Heart left ventricle (tissue), 16 donors: Measurements from ENCODE around the gene FCHSD2. TPM values are rescaled to one million over a fixed set of nuclear protein-coding genes. Genes with fewer than 3 reads are reported as not detected.

Experiments
- ATAC-seq, 4 donors: fragments of 200-7000 bp; cut with Tn5 transposase; one replicate each; pipeline ENCODE4 v1.9.1; 2020 to 2022; ENCODE audit warnings: moderate library complexity in 4 of 4, mild to moderate bottlenecking in 3 of 4, moderate number of reproducible peaks in 1 of 4
- DNase-seq, 5 donors: peaks; one replicate each; pipeline ENCODE4 v3.0.0-alpha.2; 2020
- H3K27ac ChIP-seq, 12 donors: fragments of 200-600 bp; sonication (generic) in 4 of 12; one replicate each; pipeline versions ENCODE4 v1.5.0 to v1.8.0; 2016 to 2022; ENCODE audit warnings: mild to moderate bottlenecking in 2 of 12
- H3K27me3 ChIP-seq, 9 donors: fragments of 200-600 bp; sonication (generic) in 2 of 9; one replicate each; pipeline versions ENCODE4 v1.5.1 to v1.8.0; 2016 to 2022; ENCODE audit warnings: mild to moderate bottlenecking in 3 of 9
- H3K36me3 ChIP-seq, 9 donors: fragments of 200-600 bp; sonication (generic) in 2 of 9; one replicate each; pipeline versions ENCODE4 v1.5.0 to v1.8.0; 2018 to 2022; ENCODE audit warnings: mild to moderate bottlenecking in 2 of 9
- H3K4me1 ChIP-seq, 12 donors: fragments of 200-600 bp; sonication (generic) in 4 of 12; one replicate each; pipeline versions ENCODE4 v1.5.0 to v1.8.0; 2016 to 2022; ENCODE audit warnings: mild to moderate bottlenecking in 3 of 12
- H3K4me3 ChIP-seq, 12 donors: fragments of 200-600 bp; sonication (generic) in 4 of 12; one replicate each; pipeline versions ENCODE4 v1.5.0 to v1.8.0; 2017 to 2022; ENCODE audit warnings: mild to moderate bottlenecking in 9 of 12, moderate library complexity in 4 of 12
- H3K9me3 ChIP-seq, 12 donors: fragments of 200-600 bp; sonication (generic) in 4 of 12; one replicate each; pipeline versions ENCODE4 v1.5.0 to v1.8.0; 2016 to 2022; ENCODE audit warnings: mild to moderate bottlenecking in 1 of 12
- CTCF ChIP-seq, 12 donors: fragments of 200-600 bp; sonication (generic) in 4 of 12; IDR thresholded peaks; one replicate each; pipeline versions ENCODE4 v1.5.0 to v1.8.0; 2018 to 2022; ENCODE audit warnings: antibody characterized with exemption in 12 of 12, mild to moderate bottlenecking in 5 of 12
- POLR2A ChIP-seq, 2 donors: fragments of 450-650 bp; IDR thresholded peaks; one replicate each; pipeline ENCODE4 v1.6.1; 2017; ENCODE audit warnings: antibody characterized with exemption in 2 of 2, mild to moderate bottlenecking in 2 of 2, moderate library complexity in 2 of 2
- WGBS, 4 donors: extraction: QIAGEN DNeasy Blood & Tissue Kit in 2 of 4; methylation state at CpG; one replicate each; pipeline versions ENCODE4 v1.1.5 to v1.1.7; 2013 to 2018; 5-methylcytosine and 5-hydroxymethylcytosine counted together
- intact Hi-C, 10 donors: fragments of 100-400 bp; cut with DNase I; formaldehyde crosslinking; loops; one replicate each; pipeline versions ENCODE4 v1.11.1 to v1.14.2; 2022
- polyA plus RNA-seq, 2 donors: library from polyadenylated mRNA; stranded (reverse); fragments of 200-250 nt; gene quantifications; one replicate each; pipeline ENCODE4 v1.2.3, GENCODE V29; 2013
- total RNA-seq, 9 donors: library from RNA; depleted of rRNA in 2 of 9; stranded (reverse); fragments of >200 nt in 2 of 9; fragmentation: NEBNext Ultra II Directional in 3 of 9; extraction: Animal tissue kit (Norgen Biotek cat#: 25700) in 3 of 9; gene quantifications; one replicate each; pipeline versions ENCODE4 v1.1.0 to v1.2.4, GENCODE V29; 2016 to 2023
- donor health status: ischemic (EF 13 %, LVEDD 7.1; RV severe dilation, severe dysfunction).
- donor health status: healthy with polysubstance abuse.
- donor health status: DM: no; HTN: yes; CAD: no.
- donor health status: DM: no; HTN: no; CAD: no.
- donor health status: ischemic (EF 25% LVEDD 6.9; RV normal size, moderate dysfunction).
- donor health status: ischemic (EF 25% LVEDD 5.7; RV mildly dilated, moderate dysfunction).
- donor health status: healthy.
- donor health status: DM: yes; HTN: yes; CAD: no.
- donor health status: ischemic (EF 35%, LVEDD 5.7; RV mildly dilated, moderate dysfunction).
- donor health status: nonischemic (EF 11% LVEDD 7.7; RV severe dilation, severe dysfunction).
- donor health status: DM: yes; HTN: yes; CAD: no.
- donor health status: PGD.
- donor health status: ischemic (EF 29% LVEDD 5.4; RV normal size, mild dysfunction).
- donor health status: nonischemic (EF 23%, LVEDD 6.1; RV moderate dilation, normal function).

FCHSD2 gene
- total and polyA plus RNA-seq, 11 donors = 9.9 to 61.1 (median 39.0) TPM

- no peak for TF ChIP-seq CTCF (IDR thresholded peaks at IDR 0.05)
- no peak for TF ChIP-seq POLR2A (IDR thresholded peaks at IDR 0.05)
- no peak for DNase-seq
- intact Hi-C loops = no loop called here
- no peak for ATAC-seq
- Histone ChIP-seq H3K4me1 (peaks cover 0 to 14% (median 0%) of the 10 kb centered on the region in 12 donors), H3K9me3 (peaks cover 0 to 8% (median 0%) of the 10 kb centered on the region in 12 donors), H3K36me3 (peaks cover 0 to 4% (median 0%) of the 10 kb centered on the region in 9 donors), H3K27me3 (no peaks in the 10 kb centered on the region), H3K4me3 (no peak overlapping the region), H3K27ac (no peak overlapping the region)
- WGBS, 4 donors = 93 to 97% (median 94%) methylated on average over 1 of the region's 1 CpG
Observed at GRCh38 chr11:72947229-72947628, 194.9 kb downstream of the FCHSD2 start.

GRCh38 chr11:72943664-72944063 lies 198.5 kb downstream of the FCHSD2 start:
- no peak for TF ChIP-seq POLR2A (IDR thresholded peaks at IDR 0.05)
- no peak for TF ChIP-seq CTCF (IDR thresholded peaks at IDR 0.05)
- peaks cover 0 to 8% (median 0%) of the 10 kb centered on the region in 12 donors for H3K9me3 ChIP-seq
- H3K4me3 ChIP-seq = no peak overlapping the region
- DNase-seq (no peak), ATAC-seq (no peak)
- H3K36me3 ChIP-seq = peaks cover 0 to 4% (median 0%) of the 10 kb centered on the region in 9 donors
- H3K27me3 ChIP-seq = no peaks in the 10 kb centered on the region
- peaks cover 0 to 24% (median 12%) of the 10 kb centered on the region in 12 donors for H3K4me1 ChIP-seq
- H3K27ac ChIP-seq = no peak overlapping the region
- intact Hi-C loops = no loop called here
- WGBS, 4 donors = 30 to 58% (median 41%) methylated on average over 1 of the region's 1 CpG

GRCh38 chr11:72940417-72940816 lies 201.7 kb downstream of the FCHSD2 start:
- Histone ChIP-seq H3K9me3 (no peaks in the 10 kb centered on the region), H3K4me3 (no peak overlapping the region), H3K27me3 (no peaks in the 10 kb centered on the region), H3K27ac (peak overlapping the region in 6 of 12 donors; percentile 6 to 73 (median 29)), H3K36me3 (peaks cover 0 to 4% (median 0%) of the 10 kb centered on the region in 9 donors), H3K4me1 (peaks cover 0 to 52% (median 33%) of the 10 kb centered on the region in 12 donors)
- intact Hi-C loops = no loop called here
- ATAC-seq (peak; percentile 39 to 70 (median 57)), DNase-seq (peak in 3 of 5 donors; percentile 28 to 59 (median 43))
- TF ChIP-seq POLR2A (IDR thresholded peaks at IDR 0.05) (no peak), CTCF (IDR thresholded peaks at IDR 0.05) (no peak)
- 48 to 71% (median 64%) methylated on average over 9 of the region's 9 CpGs for WGBS, 4 donors

- ATAC-seq (peak in 2 of 4 donors; percentile 41 to 53), DNase-seq (no peak)
- Histone ChIP-seq H3K27ac (peak overlapping the region in 4 of 12 donors; percentile 25 to 73 (median 50)), H3K36me3 (peaks cover 0 to 4% (median 0%) of the 10 kb centered on the region in 9 donors), H3K4me3 (no peak overlapping the region), H3K4me1 (peaks cover 0 to 60% (median 36%) of the 10 kb centered on the region in 12 donors), H3K9me3 (no peaks in the 10 kb centered on the region), H3K27me3 (no peaks in the 10 kb centered on the region)
- TF ChIP-seq CTCF (IDR thresholded peaks at IDR 0.05) (no peak), POLR2A (IDR thresholded peaks at IDR 0.05) (no peak)
- WGBS, 4 donors = 28 to 41% (median 35%) methylated on average over 2 of the region's 2 CpGs
- intact Hi-C loops = loop anchor here in 1 of 10 donors (10.0 kb wide), 1 partner anchor 196 kb away; no protein-coding TSS in a partner anchor
Observed at GRCh38 chr11:72939031-72939430, 203.1 kb downstream of the FCHSD2 start.
